Ammon's horn (tissue), 1 donor: ENCODE measurements around the gene RBP3.
A peak's percentile ranks its signal among the peaks of the same experiment; 100 is the strongest.

Experiments used
- DNase-seq: peaks from one replicate; pipeline ENCODE4 v3.0.0-alpha.2; 2016; ENCODE audit warnings: low spot score

RBP3 gene

DNA sequence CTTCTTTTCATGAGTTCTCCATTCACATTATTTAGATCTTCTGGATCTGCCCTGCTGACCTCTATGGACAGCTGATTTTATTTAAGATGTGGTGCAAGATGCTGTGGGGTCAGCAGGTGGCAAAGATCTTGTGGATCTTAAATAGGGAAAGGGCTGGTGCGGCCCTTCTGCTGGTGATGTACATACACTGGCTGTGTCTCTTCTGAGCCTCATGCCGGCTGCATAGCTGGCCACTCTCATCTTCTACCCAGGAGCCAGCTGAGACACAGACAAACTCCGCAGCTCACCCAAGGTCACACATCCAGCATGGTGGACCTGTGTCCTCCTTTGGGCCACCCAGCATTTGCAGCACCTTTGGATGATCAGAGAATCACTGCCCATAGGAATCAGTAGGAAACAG is 9.7 kb downstream of the RBP3 start:
- DNase-seq, result no peak

DNA sequence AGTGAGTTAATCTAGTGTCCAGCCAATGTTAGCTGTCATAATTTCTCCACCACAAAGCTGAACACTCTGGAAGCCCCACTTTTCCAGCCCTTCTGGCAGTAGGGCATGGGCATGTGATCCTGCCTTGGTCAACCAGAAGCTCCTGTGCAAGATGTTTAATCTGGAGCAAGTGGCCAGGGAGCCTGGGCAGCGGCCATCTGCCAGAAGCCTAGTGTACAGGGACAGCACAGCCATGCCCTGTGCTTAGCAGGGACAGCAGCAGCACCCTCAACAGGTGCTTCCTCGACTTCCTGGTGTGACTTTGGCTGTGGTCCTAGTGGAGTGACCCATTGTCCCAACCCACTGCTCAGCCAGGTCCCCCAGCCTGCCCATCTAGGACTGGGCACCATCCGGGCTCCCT is 10.3 kb downstream of the RBP3 start:
- DNase-seq, result no peak

DNA sequence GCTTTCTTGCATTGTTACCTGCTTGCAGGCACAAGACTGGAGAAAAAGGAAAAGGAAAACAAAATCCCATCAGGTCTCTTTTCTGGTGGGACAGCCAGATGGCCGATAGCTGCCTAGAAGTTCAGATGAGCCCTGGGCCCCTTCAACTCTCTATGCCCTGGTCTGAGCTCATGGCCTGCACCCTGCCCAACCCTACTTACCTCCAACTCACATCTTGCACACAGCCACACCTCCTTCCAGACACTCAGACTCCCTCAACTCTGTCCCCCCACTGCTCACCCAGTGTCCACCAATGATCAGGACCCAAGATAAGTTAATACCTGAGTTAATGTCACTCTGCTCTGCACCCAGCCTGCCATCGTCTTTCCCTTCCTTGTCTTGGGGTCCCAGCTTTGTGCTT is 10.9 kb downstream of the RBP3 start:
- no peak for DNase-seq

DNA sequence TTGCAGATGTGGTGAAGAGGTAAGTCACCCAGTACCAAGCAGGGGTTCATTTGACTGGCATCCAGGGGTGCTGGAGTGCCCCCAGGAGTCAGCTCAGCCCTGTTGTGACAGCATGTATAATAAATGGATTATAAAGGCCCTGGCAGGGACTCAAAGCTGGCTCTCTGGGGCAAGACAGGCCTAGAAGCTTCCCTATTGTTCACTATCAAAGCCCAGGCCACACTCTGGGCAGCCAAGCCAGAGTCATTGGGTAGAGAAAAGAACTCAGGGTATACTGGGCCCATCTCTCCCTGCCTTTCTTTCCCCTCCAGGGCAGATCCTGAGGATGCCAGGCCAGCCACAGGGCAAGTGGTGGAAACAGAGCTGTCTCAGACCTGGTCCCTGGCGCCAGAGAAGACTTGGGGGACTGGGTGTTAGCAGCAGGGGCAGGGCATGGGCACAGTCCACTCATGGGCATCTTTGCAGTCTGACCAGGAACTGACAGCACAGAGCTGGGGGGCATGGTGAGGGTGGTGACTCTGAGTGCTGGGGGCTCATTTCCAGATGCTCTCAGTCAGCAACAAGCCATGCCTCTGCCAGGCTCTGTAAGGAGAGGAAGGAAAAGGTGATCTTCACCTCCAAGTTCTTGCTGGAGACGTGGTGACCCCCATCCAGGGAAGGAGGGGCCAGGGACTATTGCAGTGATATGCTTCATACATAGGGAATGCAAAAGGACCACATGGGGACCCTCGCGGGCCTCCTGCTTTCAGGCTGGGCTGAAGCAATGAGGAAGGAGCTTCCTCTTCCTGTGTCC is 11.7 kb downstream of the RBP3 start:
- no peak for DNase-seq

DNA sequence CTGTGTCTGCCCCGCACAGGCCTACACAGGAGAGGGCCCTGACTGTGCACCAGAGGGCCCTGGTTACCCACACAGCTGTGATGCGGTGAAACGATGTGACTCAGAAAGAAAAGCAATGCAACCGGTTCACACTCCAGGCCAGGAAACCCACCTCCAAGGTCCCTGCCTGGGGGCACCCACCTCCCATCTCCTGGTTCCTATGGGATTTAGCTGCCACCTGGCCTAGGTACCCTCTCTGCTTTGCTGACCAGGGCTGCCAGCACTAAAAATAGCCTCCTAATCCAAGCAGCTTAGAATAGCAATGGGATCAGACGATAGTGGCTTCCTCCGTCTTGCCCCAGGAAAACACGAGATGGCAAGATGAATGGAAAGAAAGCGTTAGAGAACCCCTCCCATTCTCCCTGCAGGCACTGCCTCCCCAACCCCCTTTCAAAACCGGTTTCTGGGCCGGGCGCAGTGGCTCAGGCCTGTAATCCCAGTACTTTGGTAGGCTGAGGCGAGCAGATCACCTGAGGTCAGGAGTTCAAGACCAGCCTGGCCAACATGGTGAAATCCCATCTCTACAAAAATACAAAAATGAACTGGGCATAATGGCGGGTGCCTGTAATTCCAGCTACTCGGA is 12.4 kb downstream of the RBP3 start:
- no peak for DNase-seq

DNA sequence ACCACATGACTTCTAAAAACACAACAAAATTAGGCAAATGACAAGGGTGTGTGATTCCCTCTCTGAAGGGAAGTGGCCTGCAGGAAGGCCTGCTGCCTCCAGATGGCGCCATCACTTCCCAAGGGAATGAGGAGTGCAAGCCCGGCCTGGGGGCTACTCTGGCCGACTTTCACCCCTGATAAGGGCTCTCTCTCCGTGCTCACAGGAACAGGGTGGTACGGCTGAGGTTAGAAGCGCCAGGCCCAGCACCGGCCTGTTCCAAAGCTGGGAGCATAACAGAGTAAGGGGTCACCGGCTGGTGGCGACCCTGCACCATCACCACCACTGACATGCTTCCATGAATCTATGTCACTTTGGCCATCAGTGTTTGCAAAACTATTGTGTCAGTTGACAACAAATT is 13.1 kb downstream of the RBP3 start:
- DNase-seq, result peak; percentile 45

DNA sequence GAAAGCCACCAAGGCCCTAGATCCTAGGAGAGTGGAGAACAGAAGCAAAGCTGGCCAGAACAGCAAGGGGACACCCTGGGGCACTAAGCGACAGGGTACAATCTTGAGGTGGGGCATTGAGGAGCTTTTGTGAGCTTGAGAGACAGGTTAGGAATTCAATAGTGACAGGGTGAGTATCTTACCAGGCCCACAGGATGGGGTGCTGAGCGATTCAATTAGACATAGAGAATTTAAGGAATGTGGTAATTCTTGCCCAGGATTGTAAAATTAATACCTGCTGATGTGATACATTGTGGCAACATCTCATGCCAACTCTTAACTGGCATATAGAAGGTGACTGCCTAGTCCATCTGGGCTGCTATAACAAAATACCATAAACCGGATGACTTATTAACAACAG is 14.0 kb downstream of the RBP3 start:
- DNase-seq, result no peak

DNA sequence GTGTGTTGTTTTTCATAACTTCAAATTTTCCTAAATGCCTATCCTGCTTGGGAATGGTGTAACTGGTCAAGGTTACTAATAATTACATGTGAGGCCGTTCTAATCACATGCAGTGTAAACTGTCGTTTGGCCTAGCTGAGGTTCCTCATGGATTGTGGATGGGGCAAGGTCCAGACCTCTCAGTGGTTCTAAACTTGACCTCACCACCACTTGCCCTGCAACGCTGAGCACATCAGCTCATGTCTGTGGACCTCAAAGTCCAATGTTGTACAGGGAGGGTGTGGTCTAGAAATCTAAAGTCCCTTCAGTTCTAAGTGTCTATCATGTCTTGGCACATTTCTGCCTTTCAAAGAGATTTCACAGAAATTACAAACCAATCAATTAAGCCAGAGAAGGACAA is 15.6 kb downstream of the RBP3 start:
- DNase-seq, result no peak

DNA sequence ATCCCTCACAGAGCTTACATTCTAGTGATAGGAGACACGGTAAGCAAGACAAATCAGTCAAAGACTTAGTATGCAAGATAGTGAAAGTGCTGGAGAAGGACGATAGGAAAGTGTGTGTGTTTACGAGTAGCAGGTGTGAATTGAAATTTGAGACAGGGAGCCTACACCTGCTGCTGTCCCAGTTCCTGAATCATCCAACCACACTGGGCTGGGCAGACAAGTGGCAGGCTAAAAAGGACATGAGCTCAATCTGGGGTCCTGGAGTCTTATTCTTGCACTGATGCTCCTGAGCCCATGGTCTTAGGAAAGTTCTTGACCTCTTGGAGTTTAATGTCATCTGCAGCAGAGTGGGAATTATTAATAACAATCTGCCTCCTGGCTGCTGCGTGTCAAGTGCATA is 16.2 kb downstream of the RBP3 start:
- no peak for DNase-seq

DNA sequence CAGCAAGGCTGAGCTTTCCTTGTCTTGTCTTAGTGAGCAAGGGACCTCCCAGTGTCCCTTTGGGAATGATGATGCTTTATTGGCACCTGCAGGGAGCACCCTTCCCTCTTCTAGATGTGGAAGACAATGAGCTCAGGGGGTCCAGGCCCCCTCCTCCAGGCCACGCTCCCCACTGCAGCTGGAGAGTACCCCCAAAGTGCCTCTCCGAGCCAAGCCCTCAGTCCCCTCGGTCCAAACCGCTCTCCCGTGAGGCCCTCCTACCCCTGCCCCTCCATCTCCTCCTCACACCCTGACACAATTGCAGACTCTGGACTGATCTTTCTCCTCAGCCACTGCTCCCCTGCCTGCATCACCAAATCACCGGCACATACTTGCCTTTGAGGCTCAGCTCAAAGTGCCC is 16.7 kb downstream of the RBP3 start:
- no peak for DNase-seq

DNA sequence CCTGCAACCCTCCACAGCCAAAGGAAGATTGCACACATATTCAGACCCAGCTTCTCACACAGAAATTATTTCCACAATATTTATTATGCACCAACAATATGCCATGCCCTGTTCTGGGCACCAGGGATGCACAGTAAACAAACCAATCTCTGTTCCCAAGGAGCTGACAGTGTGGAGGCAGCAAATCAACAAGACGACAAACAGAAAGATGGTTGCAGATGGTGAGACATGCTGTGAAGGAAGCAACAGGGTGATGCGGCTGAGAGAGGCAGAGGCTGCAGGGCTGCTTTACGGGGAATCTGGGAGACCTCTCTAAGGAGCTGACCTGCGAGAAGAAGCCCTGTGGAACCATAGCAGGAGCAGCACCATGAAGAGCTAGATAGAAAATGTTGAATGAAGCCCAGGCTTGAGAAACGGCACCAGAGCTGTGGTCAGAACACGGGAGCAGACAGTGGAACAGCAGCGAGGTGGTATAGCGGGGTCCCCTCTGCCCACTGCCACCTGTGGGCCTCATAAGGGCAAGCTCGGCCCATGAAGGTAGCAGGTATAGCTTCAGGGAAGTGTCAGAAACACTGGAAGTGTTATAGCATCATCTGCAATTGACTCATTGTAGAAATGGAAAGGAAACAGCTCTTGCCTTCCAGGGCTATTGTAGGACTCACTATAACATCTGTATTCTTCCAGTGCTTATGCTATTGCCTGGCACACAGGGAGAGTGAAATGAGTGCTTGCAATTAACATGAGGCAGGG is 17.4 kb downstream of the RBP3 start:
- DNase-seq, result no peak

DNA sequence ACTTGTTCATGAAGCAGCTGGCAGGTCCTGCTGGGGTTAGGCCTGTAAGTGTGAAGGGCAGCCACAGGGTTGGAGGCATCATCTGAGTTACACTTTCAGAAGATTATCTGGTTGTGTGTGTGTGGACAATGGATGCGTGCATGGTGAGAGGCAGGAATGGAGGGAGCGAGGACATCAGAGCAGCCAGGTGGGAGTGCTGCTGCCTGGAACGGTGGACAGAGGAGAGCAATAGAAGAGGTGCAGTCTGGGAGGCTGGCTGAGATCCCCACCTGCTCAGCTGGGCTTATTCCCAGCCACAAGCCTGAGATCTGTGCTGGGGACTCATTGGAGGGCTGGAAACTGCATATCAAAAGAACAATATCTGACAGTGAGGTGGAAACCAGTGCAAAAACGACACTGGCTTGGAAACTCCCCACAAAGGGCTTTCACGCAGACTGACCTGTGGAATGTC is 18.0 kb downstream of the RBP3 start:
- no peak for DNase-seq

DNA sequence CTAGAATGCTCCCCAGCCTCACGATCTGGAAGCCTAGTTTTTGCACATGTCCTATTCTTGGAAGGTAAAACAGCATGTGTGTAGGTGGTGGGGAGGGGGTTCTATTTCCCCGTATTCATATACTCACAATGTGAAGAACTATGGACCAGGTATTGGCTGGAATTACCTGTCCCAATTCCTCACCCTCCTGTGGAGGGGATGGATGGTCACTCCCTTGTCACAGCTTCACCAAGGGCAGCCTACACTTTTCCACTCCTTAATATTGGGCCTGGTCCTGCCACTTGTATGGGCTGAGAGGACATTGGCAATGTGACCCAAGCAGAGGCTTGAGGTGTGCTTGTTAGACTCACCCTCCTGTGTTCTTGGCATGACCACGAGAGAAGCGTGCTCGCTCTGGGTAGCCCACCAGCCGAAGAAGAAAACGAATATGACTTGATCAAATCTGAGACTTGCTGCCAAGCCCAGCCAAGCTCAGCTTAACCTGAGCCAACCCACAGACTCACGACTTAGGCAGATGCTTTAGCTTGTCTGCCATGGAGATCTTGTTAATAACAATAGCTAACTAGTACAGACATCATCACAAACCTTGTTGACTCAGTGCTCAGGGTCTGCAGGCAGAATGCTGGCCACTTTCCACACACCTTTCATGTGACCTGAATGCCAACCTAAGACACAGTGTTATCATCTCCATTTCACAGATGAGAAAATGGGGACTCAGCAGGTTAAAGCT is 18.7 kb downstream of the RBP3 start:
- no peak for DNase-seq

DNA sequence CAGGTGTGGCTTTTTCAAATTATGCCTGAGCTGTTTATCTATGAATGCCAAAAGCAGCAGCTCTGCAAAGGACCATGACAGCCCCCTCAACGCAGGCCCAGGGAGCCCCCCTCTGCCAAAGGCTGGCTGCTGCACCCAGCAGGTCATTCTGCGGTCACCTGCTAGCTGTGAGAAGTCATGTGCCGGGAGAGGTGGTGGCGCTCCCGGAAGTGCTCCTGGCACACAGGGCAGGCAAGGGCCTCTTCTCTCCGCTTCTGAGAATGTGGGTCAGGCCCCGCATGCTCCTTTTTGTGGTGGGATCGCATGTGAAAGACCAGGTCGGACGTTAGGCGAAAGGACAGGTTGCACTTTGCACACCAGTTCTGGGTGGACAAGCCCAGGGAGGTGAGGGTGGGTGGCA is 19.5 kb downstream of the RBP3 start:
- no peak for DNase-seq

DNA sequence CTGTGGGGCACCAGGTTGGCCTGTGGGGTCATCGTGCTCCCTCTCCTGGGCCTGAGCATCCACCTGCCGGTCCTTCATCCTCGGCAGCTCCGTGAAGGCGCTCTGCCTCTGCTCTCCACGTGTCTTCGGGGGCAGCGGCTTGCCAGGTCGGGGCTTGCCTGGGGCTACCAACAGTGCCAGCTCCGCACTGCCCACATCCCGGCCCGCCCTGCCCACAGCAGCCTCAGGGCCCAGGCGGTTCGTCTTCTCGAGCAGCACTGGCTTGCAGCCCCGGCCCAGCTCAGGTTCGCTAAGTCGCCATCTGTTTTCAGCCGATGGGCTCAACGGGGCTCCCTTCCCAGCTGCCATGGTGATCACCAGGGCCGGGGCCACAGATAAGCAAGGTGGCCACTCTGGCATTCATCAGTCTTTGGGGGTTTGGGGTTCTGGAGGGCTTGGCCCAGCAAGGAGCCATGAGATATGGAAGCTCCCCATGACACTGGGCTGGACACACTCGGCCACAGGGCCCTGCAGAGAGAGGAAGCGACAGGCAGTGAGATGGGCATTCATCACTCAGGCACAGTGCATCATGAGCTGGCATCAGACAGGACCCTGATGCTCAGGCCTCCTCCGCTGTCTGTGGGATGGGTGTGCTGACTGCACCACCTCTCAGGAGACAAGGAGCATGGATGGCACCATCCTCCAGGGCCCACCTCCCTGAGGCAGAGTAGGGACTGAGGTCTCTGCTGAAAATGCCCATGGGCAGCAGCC is 20.4 kb downstream of the RBP3 start:
- DNase-seq, result no peak

DNA sequence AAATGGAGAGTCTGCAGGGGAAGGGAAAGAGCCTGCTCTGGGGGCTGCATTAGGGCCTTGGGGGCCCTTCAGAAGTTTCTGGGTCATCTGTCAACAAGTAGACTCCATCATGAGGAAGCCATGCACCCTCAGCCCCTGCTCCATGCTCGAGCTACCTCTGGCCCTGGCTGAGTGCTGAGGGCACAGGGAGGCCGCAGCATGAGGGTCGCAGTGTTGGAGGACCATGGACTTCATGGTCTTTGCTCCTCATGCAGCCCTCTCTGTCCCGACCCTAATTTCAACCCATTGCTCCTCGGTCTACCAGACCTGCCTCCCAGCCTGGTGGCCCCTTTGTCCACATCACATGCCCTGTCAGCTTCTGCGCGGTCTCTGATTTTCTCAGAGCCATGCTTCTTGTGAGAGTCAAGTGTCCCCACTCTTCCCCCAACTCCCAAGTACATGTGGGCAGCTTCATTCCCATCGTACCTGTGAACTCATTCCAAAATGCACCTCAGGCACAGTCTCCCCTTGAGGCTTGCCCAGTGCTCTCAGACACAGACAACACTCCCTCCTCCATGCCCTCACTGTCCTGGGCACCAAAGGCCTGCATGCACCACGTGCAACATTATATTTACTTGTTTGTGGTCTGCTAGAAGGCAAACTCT is 21.2 kb downstream of the RBP3 start:
- no peak for DNase-seq

DNA sequence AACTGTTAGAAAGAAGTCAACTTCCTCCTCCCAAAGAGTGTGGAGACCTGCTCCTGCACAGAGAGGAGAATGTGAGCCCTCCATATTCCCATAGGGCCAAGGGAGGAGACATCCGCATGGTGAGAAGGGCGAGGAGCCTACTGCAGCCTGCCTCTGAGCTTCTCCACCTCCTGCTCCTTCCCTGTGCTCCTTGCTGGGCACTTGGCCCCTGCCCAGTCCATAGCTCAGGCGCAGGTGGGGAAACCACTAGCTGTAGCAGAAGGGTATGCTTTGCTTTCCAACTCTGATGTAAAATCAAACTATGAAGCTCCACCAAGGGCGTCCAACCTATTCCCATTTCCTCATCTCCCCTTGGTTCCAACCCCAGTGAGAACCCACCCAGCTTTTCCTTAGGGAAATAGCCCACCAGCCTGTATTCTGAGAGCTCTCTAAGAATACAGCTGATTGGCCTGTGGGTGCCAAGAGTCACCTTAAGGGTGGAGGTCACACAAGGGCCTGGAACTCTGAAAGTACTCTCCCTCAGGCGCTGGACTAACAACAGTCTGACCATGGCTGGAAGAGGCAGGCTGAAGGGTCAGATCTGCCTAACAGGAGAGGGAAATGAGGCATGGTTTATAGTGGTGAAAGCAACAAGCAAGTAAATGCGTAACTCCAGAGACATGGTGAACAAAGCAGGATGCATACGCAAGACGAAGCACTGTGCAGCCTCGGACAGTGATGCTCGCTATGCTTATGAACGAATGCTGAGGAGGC is 22.0 kb downstream of the RBP3 start:
- DNase-seq, result no peak

DNA sequence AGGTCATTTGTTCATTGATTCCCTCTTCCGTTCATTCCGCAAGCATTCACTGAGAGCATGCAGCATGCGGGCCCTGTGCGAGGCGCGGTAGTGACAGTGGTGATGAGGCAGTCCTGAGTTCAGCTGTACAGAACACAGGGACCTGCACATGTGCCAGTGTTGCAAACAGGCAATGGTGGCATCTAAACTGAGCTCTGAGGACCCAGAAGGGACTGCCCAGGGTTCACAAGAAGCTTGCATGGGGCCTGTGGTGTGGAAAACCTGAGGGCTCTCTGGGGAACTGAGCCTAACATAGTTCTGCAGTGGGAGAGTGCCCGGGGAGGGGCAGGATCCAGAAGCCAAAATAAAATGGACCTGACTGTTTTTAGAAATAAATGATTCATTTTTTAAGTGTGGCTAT is 22.7 kb downstream of the RBP3 start:
- DNase-seq, result no peak

DNA sequence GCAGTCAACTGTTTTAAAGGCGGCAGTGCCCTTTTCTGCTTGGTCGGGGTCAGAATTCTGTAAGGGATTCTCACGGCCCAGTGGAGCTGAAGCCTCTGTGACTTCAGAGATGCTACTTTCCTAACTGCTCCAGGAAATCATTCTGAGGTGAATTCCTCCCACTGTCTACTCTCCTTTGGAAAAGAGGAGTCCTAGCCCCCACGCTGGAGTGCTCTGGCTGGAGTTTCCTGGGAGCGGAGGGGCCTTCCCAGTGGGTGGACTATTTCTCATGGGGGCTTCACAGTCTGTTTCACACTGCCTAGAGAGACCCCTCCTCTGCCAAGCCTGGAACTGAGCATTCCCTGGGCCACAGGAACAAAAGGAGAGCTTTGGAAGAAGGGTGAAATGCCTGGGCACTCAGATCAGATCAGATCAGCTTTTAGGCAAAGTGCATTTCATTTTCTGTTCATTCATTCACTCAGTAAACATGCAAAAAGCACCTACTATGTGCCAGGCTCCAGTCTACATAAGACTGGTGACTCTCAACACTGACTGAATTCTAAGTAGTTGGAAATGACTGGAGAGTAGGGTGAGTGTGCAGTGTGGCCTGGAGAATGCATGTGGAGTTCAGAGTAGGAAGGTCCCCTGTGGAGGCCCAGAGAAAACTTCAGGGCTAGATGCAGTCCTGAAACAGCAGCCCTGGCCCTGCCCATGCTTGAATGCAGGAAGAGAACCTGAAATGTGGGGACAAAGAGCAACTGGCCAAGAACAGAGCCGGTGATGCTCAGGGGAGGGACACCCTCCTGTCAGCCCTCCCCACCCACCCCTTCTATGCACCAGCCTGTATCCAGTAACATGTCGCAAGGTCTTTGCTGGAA is 23.7 kb downstream of the RBP3 start:
- DNase-seq, result no peak

DNA sequence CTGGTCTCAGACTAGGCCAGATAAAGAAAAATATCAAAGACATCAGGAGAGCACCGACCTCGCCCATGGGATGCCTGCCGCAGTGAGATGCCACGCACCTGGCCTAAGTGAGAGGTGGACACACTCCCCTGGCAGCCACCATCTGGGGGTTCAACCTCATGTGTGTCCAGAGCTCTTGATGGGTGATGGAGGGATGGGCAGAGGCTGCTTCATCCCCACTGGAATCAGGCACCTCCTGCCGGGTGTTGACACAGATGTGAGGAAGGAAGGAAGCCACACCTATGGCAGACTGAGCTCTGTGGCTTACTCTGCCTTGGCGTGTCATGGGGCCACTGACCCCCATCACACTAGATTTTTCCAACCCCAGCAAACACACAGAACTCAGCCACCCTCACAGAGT is 24.6 kb downstream of the RBP3 start:
- DNase-seq, result no peak
